Ishikawa (cell line): ENCODE results near the gene OCEL1.

Experiments
- CEBPB ChIP-seq: IDR thresholded peaks from 2 replicates; pipeline ENCODE4 v1.6.1; 2012
- CREB1 ChIP-seq: IDR thresholded peaks from 2 replicates; pipeline ENCODE4 v1.6.1; 2012; ENCODE audit warnings: low read depth
- EGR1 ChIP-seq: IDR thresholded peaks from 2 replicates; pipeline ENCODE4 v1.6.1; 2012
- EP300 ChIP-seq: IDR thresholded peaks from 2 replicates; pipeline ENCODE4 v1.6.1; 2012; ENCODE audit warnings: borderline replicate concordance
- FOXM1 ChIP-seq: IDR thresholded peaks from 2 replicates; pipeline ENCODE4 v1.6.1; 2012; ENCODE audit warnings: low read depth, borderline replicate concordance
- MAX ChIP-seq: IDR thresholded peaks from 2 replicates; pipeline ENCODE4 v1.6.1; 2012
- NFIC ChIP-seq: IDR thresholded peaks from 2 replicates; pipeline ENCODE4 v1.6.1; 2012
- RAD21 ChIP-seq: IDR thresholded peaks from 2 replicates; pipeline ENCODE4 v1.6.1; 2012; ENCODE audit warnings: low read depth
- TAF1 ChIP-seq: IDR thresholded peaks from 2 replicates; pipeline ENCODE4 v1.6.1; 2012; ENCODE audit warnings: low read depth, mild to moderate bottlenecking
- TCF12 ChIP-seq: IDR thresholded peaks from 2 replicates; pipeline ENCODE4 v1.6.1; 2012; ENCODE audit warnings: low read depth
- TEAD4 ChIP-seq: IDR thresholded peaks from 2 replicates; pipeline ENCODE4 v1.6.1; 2012
- USF1 ChIP-seq: IDR thresholded peaks from 2 replicates; pipeline ENCODE4 v1.6.1; 2012
- YY1 ChIP-seq: IDR thresholded peaks from 2 replicates; pipeline ENCODE4 v1.6.1; 2012; ENCODE audit warnings: low read depth
- ZBTB7A ChIP-seq: IDR thresholded peaks from 2 replicates; pipeline ENCODE4 v1.6.1; 2012; ENCODE audit warnings: low read depth
- TF ChIP-seq, protein P1 (sequence below): IDR thresholded peaks from 2 replicates; pipeline ENCODE4 v1.6.1; 2012; ENCODE audit warnings: low read depth, mild to moderate bottlenecking

The OCEL1 gene

DNA sequence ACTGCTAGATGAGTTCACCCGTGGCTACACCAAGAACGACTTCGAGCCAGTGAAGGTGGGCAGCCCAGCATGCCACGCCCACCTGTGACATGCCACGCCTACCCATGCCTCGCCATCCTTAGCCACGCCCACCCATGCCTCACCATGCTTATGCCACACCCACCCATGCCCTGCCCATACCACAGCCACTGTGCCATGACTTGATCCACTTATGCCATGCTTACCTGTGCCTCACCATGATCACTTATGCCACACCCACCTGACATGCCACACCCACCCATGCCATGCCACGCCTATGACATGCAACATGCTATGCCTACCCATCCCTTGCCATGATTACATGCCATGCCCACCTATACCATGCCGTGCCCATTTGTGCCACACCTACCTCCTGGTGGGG lies 23.8 kb upstream of the OCEL1 start:
- TF ChIP-seq TAF1 (no peak), CEBPB (no peak), ZBTB7A (no peak), FOXM1 (no peak), EP300 (no peak), RAD21 (no peak), MAX (no peak), TCF12 (no peak), CREB1 (no peak), TEAD4 (no peak), YY1 (no peak), USF1 (no peak)
- TF ChIP-seq, protein P1, sequence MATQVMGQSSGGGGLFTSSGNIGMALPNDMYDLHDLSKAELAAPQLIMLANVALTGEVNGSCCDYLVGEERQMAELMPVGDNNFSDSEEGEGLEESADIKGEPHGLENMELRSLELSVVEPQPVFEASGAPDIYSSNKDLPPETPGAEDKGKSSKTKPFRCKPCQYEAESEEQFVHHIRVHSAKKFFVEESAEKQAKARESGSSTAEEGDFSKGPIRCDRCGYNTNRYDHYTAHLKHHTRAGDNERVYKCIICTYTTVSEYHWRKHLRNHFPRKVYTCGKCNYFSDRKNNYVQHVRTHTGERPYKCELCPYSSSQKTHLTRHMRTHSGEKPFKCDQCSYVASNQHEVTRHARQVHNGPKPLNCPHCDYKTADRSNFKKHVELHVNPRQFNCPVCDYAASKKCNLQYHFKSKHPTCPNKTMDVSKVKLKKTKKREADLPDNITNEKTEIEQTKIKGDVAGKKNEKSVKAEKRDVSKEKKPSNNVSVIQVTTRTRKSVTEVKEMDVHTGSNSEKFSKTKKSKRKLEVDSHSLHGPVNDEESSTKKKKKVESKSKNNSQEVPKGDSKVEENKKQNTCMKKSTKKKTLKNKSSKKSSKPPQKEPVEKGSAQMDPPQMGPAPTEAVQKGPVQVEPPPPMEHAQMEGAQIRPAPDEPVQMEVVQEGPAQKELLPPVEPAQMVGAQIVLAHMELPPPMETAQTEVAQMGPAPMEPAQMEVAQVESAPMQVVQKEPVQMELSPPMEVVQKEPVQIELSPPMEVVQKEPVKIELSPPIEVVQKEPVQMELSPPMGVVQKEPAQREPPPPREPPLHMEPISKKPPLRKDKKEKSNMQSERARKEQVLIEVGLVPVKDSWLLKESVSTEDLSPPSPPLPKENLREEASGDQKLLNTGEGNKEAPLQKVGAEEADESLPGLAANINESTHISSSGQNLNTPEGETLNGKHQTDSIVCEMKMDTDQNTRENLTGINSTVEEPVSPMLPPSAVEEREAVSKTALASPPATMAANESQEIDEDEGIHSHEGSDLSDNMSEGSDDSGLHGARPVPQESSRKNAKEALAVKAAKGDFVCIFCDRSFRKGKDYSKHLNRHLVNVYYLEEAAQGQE: no peak

- TF ChIP-seq TCF12: no peak
- no peak for TF ChIP-seq RAD21
- no peak for TF ChIP-seq YY1
These were observed 23.3 kb upstream of the OCEL1 start for GRCh38 chr19:17202713-17203112.

DNA sequence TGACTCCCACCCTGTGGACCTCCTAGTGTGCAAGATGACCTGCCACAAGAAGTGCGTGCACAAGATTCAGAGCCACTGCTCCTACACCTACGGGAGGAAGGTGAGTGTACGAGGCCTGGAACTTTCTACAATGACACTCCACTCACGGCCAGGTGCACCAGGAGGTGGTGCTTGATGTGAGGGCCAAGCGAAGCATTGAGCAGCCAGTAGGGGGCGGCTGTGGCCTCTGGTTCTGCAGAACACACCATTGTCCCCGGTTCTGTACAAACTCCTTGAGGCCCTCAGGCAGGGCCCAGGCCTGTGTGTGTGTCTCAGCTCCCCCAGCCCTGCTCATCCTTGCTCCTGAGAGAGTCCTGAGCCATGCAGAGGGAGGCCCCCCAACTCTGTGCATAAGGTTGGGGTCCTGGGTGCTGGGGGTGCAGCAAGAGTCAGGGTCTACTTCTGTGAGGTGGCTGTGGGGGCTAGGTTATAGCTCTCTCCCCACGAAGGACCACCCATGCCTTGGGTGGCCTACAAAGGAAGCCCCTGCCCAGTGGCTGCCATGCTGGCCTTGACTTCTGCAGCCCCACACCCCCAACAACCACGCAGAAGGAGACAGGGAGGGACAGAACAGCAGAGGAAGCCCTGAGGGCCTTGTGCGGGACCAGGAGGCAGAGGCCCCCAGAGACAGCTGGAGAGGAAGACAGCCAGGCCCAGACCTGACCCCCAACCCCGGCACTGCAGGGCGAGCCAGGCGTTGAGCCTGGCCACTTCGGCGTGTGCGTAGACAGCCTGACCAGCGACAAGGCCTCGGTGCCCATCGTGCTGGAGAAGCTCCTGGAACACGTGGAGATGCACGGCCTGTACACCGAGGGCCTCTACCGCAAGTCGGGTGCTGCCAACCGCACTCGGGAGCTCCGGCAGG lies 20.5 kb upstream of the OCEL1 start:
- TF ChIP-seq MAX (no peak), RAD21 (peak; percentile 62)

GRCh38 chr19:17206736-17207581 lies 19.1 kb upstream of the OCEL1 start:
- no peak for TF ChIP-seq TEAD4
- no peak for TF ChIP-seq YY1
- TF ChIP-seq CREB1: no peak

DNA sequence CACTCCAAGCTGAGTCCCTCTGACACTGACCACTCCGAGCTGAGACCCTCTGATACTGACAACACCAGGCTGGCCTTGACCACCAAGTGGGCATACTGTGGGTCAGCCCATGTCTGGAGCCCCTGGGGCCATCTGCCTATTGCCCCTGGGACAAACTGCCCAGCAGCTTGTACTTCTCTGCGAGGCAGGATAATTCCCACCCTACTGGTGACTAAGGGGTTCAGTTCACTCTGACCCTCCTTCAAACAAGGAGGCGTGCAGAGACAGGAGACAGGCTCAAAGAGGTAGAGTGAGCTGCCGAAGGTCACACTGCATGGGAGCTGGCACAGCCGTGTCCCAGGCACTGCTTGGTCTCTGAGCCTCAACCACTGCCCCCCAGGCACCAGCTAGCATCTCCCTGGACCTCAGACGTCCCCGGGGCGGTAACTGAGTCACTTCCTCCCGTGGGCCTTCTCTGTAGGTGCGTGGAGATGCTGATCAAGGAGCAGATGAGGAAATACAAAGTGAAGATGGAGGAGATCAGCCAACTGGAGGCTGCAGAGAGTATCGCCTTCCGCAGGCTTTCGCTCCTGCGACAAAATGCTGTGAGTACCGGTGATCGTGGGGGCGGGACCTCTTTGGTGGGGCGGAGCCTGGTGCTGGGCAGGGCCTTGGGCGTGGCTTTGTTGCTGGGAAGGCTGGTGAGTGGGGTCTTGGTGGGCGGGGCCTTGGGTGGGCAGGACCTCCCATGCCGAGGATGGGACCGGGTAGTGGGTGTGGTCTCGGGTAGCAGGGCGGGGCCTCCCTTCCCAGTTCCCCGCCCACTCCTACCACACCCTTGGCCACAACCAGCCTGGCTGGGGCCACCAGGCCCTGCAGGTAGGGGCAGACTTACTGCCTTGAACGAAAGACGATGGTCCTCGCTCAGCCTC lies 16.6 kb upstream of the OCEL1 start:
- TF ChIP-seq YY1: no peak
- TF ChIP-seq EGR1: no peak
- no peak for TF ChIP-seq TCF12
- no peak for TF ChIP-seq TEAD4
- TF ChIP-seq CEBPB: no peak
- no peak for TF ChIP-seq MAX
- TF ChIP-seq FOXM1: no peak
- no peak for TF ChIP-seq CREB1
- no peak for TF ChIP-seq ZBTB7A
- TF ChIP-seq, protein P1: no peak

DNA sequence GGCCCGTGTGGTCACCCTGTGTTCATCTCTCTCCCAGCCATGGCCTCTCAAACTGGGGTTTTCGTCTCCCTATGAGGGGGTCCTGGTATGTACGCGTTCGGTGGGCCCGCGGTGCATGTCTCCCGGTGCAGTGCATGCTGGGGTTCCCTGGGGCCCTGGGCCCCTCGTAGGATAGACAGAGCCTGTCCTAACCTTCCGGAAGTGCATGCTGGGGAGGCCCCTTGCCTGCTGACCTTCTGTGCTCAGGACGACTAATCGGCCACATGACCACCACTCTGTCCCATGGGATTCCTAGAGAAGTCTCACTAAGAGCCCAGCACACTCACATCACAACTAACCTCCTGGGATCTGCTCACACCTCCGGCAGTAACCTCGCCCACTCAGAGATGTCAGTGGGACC lies 15.7 kb upstream of the OCEL1 start:
- no peak for TF ChIP-seq EP300
- no peak for TF ChIP-seq NFIC
- TF ChIP-seq ZBTB7A: no peak
- no peak for TF ChIP-seq CEBPB
- TF ChIP-seq TAF1: no peak
- TF ChIP-seq EGR1: no peak
- TF ChIP-seq RAD21: no peak
- no peak for TF ChIP-seq TEAD4
- TF ChIP-seq USF1: no peak
- no peak for TF ChIP-seq YY1
- no peak for TF ChIP-seq MAX
- TF ChIP-seq TCF12: no peak
- TF ChIP-seq FOXM1: no peak
